DOHH2 (cell line): Measurements from ENCODE around the gene KCNG1.

ENCODE experiments used
- H3F3A ChIP-seq: fragments of 200-600 bp; sonication (generic), shearing (Covaris generic); 2 replicates; pipeline ENCODE4 v1.6.0; 2016; ENCODE audit warnings: antibody characterized with exemption, mild to moderate bottlenecking; ENCODE audit not compliant: control insufficient read depth, insufficient read depth
- H3K27ac ChIP-seq: fragments of 200-600 bp; sonication (generic); 2 replicates; pipeline ENCODE4 v1.5.1; 2014; ENCODE audit warnings: low read depth, mild to moderate bottlenecking, low read length, moderate library complexity
- H3K27me3 ChIP-seq: fragments of 200-600 bp; sonication (generic); 2 replicates; pipeline ENCODE4 v1.6.1; 2014; ENCODE audit warnings: mild to moderate bottlenecking, low read length, mixed read lengths; ENCODE audit not compliant: control insufficient read depth
- H3K36me3 ChIP-seq: fragments of 200-600 bp; sonication (generic); 2 replicates; pipeline ENCODE4 v1.6.1; 2014; ENCODE audit warnings: mild to moderate bottlenecking, low read length, moderate library complexity, mixed read lengths; ENCODE audit not compliant: control insufficient read depth
- H3K4me1 ChIP-seq: fragments of 200-600 bp; sonication (generic); 2 replicates; pipeline ENCODE4 v1.6.1; 2014; ENCODE audit warnings: mild to moderate bottlenecking, low read length, mixed read lengths; ENCODE audit not compliant: control insufficient read depth
- H3K4me2 ChIP-seq: fragments of 200-600 bp; sonication (generic); 2 replicates; pipeline ENCODE4 v1.6.0; 2014; ENCODE audit warnings: mild to moderate bottlenecking, low read length, moderate library complexity
- H3K4me3 ChIP-seq: fragments of 200-600 bp; sonication (generic); 2 replicates; pipeline ENCODE4 v1.5.1; 2014; ENCODE audit warnings: mild to moderate bottlenecking, low read length, mixed read lengths
- H3K79me2 ChIP-seq: fragments of 200-600 bp; sonication (generic); 2 replicates; pipeline ENCODE4 v1.6.1; 2014; ENCODE audit warnings: mild to moderate bottlenecking, low read length, mixed read lengths; ENCODE audit not compliant: control insufficient read depth
- H3K9me2 ChIP-seq: fragments of 200-600 bp; sonication (generic); replicated peaks from 2 replicates; pipeline ENCODE4 v1.6.1; 2014; ENCODE audit warnings: mild to moderate bottlenecking, low read length, mixed read lengths; ENCODE audit not compliant: control insufficient read depth
- H3K9me3 ChIP-seq: fragments of 200-600 bp; sonication (generic); 2 replicates; pipeline ENCODE4 v1.6.1; 2014; ENCODE audit warnings: antibody characterized with exemption, low read length, mixed read lengths; ENCODE audit not compliant: control insufficient read depth, insufficient read depth
- H4K20me1 ChIP-seq: fragments of 200-600 bp; sonication (generic); 2 replicates; pipeline ENCODE4 v1.6.0; 2014; ENCODE audit warnings: low read depth, mild to moderate bottlenecking, antibody characterized with exemption, low read length, moderate library complexity; ENCODE audit not compliant: control insufficient read depth, insufficient read depth
- EZH2phosphoT487 ChIP-seq: fragments of 200-600 bp; sonication (generic); IDR thresholded peaks from 2 replicates; pipeline ENCODE4 v1.6.1; 2017; ENCODE audit warnings: borderline replicate concordance, mild to moderate bottlenecking, antibody characterized with exemption, low read length, moderate library complexity, mixed read lengths
- TF ChIP-seq, protein P1 (sequence below): fragments of 200-600 bp; sonication (generic); IDR thresholded peaks from one replicate; pipeline ENCODE4 v1.5.1; 2014; ENCODE audit warnings: antibody characterized with exemption, mild to moderate bottlenecking, low read depth, low read length; ENCODE audit not compliant: poor library complexity, severe bottlenecking

KCNG1 gene

GRCh38 chr20:51024761-51025160 lies 1.9 kb upstream of the KCNG1 start:
- peaks cover 56% of the 10 kb centered on the region for H3K27me3 ChIP-seq
- no peaks in the 10 kb centered on the region for H3F3A ChIP-seq
- TF ChIP-seq, protein P1, sequence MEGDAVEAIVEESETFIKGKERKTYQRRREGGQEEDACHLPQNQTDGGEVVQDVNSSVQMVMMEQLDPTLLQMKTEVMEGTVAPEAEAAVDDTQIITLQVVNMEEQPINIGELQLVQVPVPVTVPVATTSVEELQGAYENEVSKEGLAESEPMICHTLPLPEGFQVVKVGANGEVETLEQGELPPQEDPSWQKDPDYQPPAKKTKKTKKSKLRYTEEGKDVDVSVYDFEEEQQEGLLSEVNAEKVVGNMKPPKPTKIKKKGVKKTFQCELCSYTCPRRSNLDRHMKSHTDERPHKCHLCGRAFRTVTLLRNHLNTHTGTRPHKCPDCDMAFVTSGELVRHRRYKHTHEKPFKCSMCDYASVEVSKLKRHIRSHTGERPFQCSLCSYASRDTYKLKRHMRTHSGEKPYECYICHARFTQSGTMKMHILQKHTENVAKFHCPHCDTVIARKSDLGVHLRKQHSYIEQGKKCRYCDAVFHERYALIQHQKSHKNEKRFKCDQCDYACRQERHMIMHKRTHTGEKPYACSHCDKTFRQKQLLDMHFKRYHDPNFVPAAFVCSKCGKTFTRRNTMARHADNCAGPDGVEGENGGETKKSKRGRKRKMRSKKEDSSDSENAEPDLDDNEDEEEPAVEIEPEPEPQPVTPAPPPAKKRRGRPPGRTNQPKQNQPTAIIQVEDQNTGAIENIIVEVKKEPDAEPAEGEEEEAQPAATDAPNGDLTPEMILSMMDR = no peak
- no peak for TF ChIP-seq EZH2phosphoT487
- no peaks in the 10 kb centered on the region for H3K4me1 ChIP-seq
- no peak overlapping the region for H3K27ac ChIP-seq
- no peaks in the 10 kb centered on the region for H3K9me3 ChIP-seq
- H3K4me3 ChIP-seq = no peak overlapping the region
- no peaks in the 10 kb centered on the region for H3K9me2 ChIP-seq
- H4K20me1 ChIP-seq = no peaks in the 10 kb centered on the region
- no peaks in the 10 kb centered on the region for H3K79me2 ChIP-seq
- H3K36me3 ChIP-seq = no peaks in the 10 kb centered on the region
- H3K4me2 ChIP-seq = no peak overlapping the region

- Histone ChIP-seq H3K79me2 (no peaks in the 10 kb centered on the region), H3K9me2 (no peaks in the 10 kb centered on the region), H3K36me3 (no peaks in the 10 kb centered on the region), H3K27ac (no peak overlapping the region), H3K4me2 (no peak overlapping the region), H3K4me1 (no peaks in the 10 kb centered on the region), H3K27me3 (peaks cover 47% of the 10 kb centered on the region), H4K20me1 (no peaks in the 10 kb centered on the region), H3K4me3 (no peak overlapping the region), H3K9me3 (no peaks in the 10 kb centered on the region), H3F3A (no peaks in the 10 kb centered on the region)
- no peak for TF ChIP-seq EZH2phosphoT487
- TF ChIP-seq, protein P1 = no peak
Measured at GRCh38 chr20:51023617-51024155, 779 bp upstream of the KCNG1 start.

DNA sequence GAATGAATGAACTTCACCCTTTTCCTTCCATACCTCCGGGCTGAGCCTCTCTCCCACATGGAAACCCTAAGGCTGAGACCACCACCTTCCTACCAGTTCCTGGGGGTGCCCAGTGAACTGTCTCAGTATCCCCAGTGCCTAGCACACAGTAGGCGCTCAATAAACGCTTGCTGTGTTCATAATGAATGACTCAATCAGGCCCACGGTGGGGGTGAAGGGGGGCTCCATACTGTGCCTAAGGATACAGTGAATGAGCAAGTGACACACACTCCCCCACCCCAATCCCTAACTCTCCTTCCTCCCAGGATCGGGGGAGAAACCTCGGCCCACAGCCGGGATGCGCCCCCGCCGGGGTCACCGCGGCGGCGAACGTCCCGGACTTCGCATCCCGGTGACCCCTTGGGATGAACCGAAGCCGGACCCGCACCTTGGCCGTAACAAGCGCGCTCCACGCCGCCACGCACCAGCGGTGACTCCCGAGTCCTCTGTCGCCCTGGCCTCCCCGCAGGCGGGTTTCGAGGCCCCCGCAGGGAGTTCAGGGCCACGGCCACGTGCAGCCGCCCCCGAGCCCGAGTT lies 592 bp downstream of the KCNG1 start:
- H3K36me3 ChIP-seq = no peaks in the 10 kb centered on the region
- H4K20me1 ChIP-seq = no peaks in the 10 kb centered on the region
- no peak overlapping the region for H3K4me3 ChIP-seq
- no peaks in the 10 kb centered on the region for H3K4me1 ChIP-seq
- H3K27me3 ChIP-seq = peaks cover 39% of the 10 kb centered on the region
- no peaks in the 10 kb centered on the region for H3K9me2 ChIP-seq
- no peaks in the 10 kb centered on the region for H3K79me2 ChIP-seq
- no peak overlapping the region for H3K4me2 ChIP-seq
- H3F3A ChIP-seq = no peaks in the 10 kb centered on the region
- H3K9me3 ChIP-seq = no peaks in the 10 kb centered on the region
- TF ChIP-seq, protein P1 = no peak
- TF ChIP-seq EZH2phosphoT487 = no peak
- no peak overlapping the region for H3K27ac ChIP-seq
